A549 (cell line): ENCODE data around the gene PTPRN2. TPM values are rescaled to one million over a fixed set of nuclear protein-coding genes. Genes with fewer than 3 reads are reported as not detected.

ENCODE experiments used
- ATAC-seq, 2 experiments: fragments of 200-7000 bp in 1 of 2; fragments of >200 bp in 1 of 2; cut with Nextera tagmentation in 1 of 2; cut with Tn5 transposase in 1 of 2; 3 replicates each; pipeline versions ENCODE4 v1.8.0 to v1.9.1; 2018 to 2020; ENCODE audit warnings: mild to moderate bottlenecking in 1 of 2, moderate library complexity in 1 of 2
- CTCF ChIA-PET: fragments of 300-600 bp; sonication (Branson Sonifier 250); formaldehyde crosslinking; extraction: SDS; loops from one replicate; lab custom pipeline; 2021; ENCODE audit warnings: antibody characterized with exemption, inconsistent platforms; lab: Yijun Ruan, JAX
- POLR2A ChIA-PET: fragments of 350-600 bp; formaldehyde crosslinking; extraction: SDS; loops from one replicate; lab custom pipeline; 2021; ENCODE audit warnings: antibody characterized with exemption, inconsistent platforms; lab: Yijun Ruan, JAX
- DNase-seq, 2 experiments: peaks; one replicate each; pipeline versions ENCODE4 v3.0.0 to v3.0.0-alpha.2; 2011 to 2016; ENCODE audit warnings: low read depth in 1 of 2, low spot score in 1 of 2
- FAIRE-seq: peaks from 2 replicates; lab custom pipeline; 2011; peaks lifted over from hg19 to GRCh38; lab: Jason Lieb, UNC
- H3K27ac ChIP-seq, 2 experiments: fragments of >200 bp; sonication (Bioruptor Twin); formaldehyde crosslinking; 3 replicates each; pipeline ENCODE4 v1.5.1; 2016 to 2017
- H3K4me1 ChIP-seq: fragments of >200 bp; sonication (Bioruptor Twin); formaldehyde crosslinking; 3 replicates; pipeline ENCODE4 v1.6.1; 2016
- H3K4me2 ChIP-seq: fragments of >200 bp; sonication (Bioruptor Twin); formaldehyde crosslinking; 3 replicates; pipeline ENCODE4 v1.6.1; 2016
- H3K4me3 ChIP-seq: fragments of >200 bp; sonication (Bioruptor Twin); formaldehyde crosslinking; 3 replicates; pipeline ENCODE4 v1.5.1; 2016
- H3K9me3 ChIP-seq: fragments of >200 bp; sonication (Bioruptor Twin); formaldehyde crosslinking; 3 replicates; pipeline ENCODE4 v1.6.1; 2016
- BCL3 ChIP-seq: fragments of >200 bp; sonication (Bioruptor Twin); formaldehyde crosslinking; IDR thresholded peaks from 3 replicates; pipeline ENCODE4 v1.6.1; 2016
- BHLHE40 ChIP-seq: IDR thresholded peaks from 2 replicates; pipeline ENCODE4 v1.6.1; 2012; ENCODE audit warnings: low read depth, low read length, inconsistent platforms
- CEBPB ChIP-seq, 2 experiments: fragments of >200 bp in 1 of 2; sonication (Bioruptor Twin) in 1 of 2; formaldehyde crosslinking in 1 of 2; IDR thresholded peaks; 2 replicates each; pipeline ENCODE4 v1.6.1; 2012 to 2016
- E2F6 ChIP-seq: IDR thresholded peaks from 2 replicates; pipeline ENCODE4 v1.6.1; 2012; ENCODE audit warnings: low read depth, borderline replicate concordance
- EHMT2 ChIP-seq: fragments of 200-600 bp; sonication (generic); IDR thresholded peaks from 2 replicates; pipeline ENCODE4 v1.6.1; 2016; ENCODE audit warnings: antibody characterized with exemption, low read depth, mild to moderate bottlenecking, moderate library complexity
- EP300 ChIP-seq, 2 experiments: fragments of >200 bp; sonication (Bioruptor Twin); formaldehyde crosslinking; IDR thresholded peaks; 2 replicates in 1 of 2; 3 replicates in 1 of 2; pipeline ENCODE4 v1.6.1; 2016 to 2017
- FOSB ChIP-seq: fragments of 250-450 bp; sonication (Bioruptor Pico); IDR thresholded peaks from 2 replicates; pipeline ENCODE4 v1.5.0; 2020; ENCODE audit warnings: mild to moderate bottlenecking, moderate library complexity
- GATA3 ChIP-seq: IDR thresholded peaks from 2 replicates; pipeline ENCODE4 v1.6.1; 2012; ENCODE audit warnings: borderline replicate concordance
- HES2 ChIP-seq: fragments of >200 bp; sonication (Bioruptor Twin); formaldehyde crosslinking; IDR thresholded peaks from 2 replicates; pipeline ENCODE4 v1.6.1; 2016
- HOXA7 ChIP-seq: fragments of 250-450 bp; sonication (Bioruptor Pico); IDR thresholded peaks from 2 replicates; pipeline ENCODE4 v1.5.0; 2020; ENCODE audit warnings: mild to moderate bottlenecking, moderate library complexity
- NFE2L2 ChIP-seq: fragments of 150-350 bp; conservative IDR thresholded peaks from 2 replicates; pipeline ENCODE4 v1.6.1; 2014; ENCODE audit warnings: low read length
- PBX3 ChIP-seq: IDR thresholded peaks from 2 replicates; pipeline ENCODE4 v1.6.1; 2012
- POLR2A ChIP-seq: IDR thresholded peaks from 2 replicates; pipeline ENCODE4 v1.6.1; 2012; ENCODE audit warnings: mild to moderate bottlenecking, low read length
- RCOR1 ChIP-seq: fragments of 150-350 bp; IDR thresholded peaks from 2 replicates; pipeline ENCODE4 v1.6.1; 2014; ENCODE audit warnings: antibody characterized with exemption, low read length, low read depth
- RFX5 ChIP-seq: fragments of 450-650 bp; IDR thresholded peaks from 2 replicates; pipeline ENCODE4 v1.7.1; 2014; ENCODE audit warnings: antibody characterized with exemption, mild to moderate bottlenecking, moderate library complexity
- USF2 ChIP-seq: fragments of 450-650 bp; IDR thresholded peaks from 2 replicates; pipeline ENCODE4 v1.6.1; 2014; ENCODE audit warnings: antibody characterized with exemption
- WGBS: methylation state at CpG from one replicate; pipeline ENCODE4 v1.1.6; 2017; ENCODE audit errors: missing lambda C conversion rate; 5-methylcytosine and 5-hydroxymethylcytosine counted together
- polyA plus RNA-seq, 4 experiments: library from polyadenylated mRNA; depleted of rRNA in 3 of 4; stranded (reverse); fragments of >200 nt; fragmentation: RNase III in 1 of 4; extraction: RNeasy Plus Mini Kit Qiagen cat#74134 plus additional on column Dnase treatment in 1 of 4; gene quantifications; 2 replicates in 3 of 4; 3 replicates in 1 of 4; pipeline ENCODE4 v1.2.3, GENCODE V29; 2011 to 2017

The PTPRN2 gene
- polyA plus RNA-seq, 2 of the 4 experiments (the other 2 are of a cell fraction), result 0.41 to 1.2 TPM

GRCh38 chr7:158121441-158122045 lies 466.1 kb downstream of the PTPRN2 start:
- H3K4me3 ChIP-seq, result no peak overlapping the region
- FAIRE-seq, result no peak
- H3K9me3 ChIP-seq, result no peaks in the 10 kb centered on the region
- TF ChIP-seq NFE2L2, result no peak
- TF ChIP-seq BHLHE40, result no peak
- no peak for TF ChIP-seq FOSB (CRISPR knock-in tag)
- TF ChIP-seq RFX5, result no peak
- TF ChIP-seq HOXA7 (CRISPR knock-in tag), result no peak
- no peak for TF ChIP-seq GATA3
- TF ChIP-seq USF2, result no peak
- TF ChIP-seq EHMT2, result no peak
- no peak for TF ChIP-seq BCL3
- TF ChIP-seq, all 56 proteins: peak for 0
- ATAC-seq, result no peak
- H3K4me2 ChIP-seq, result no peak overlapping the region
- H3K4me1 ChIP-seq, result no peaks in the 10 kb centered on the region
- no peak overlapping the region for H3K27ac ChIP-seq
- CTCF ChIA-PET, result no interaction called here
- 17% methylated on average over 10 of the region's 11 CpGs for WGBS
- POLR2A ChIA-PET, result no interaction called here
- DNase-seq, result no peak

GRCh38 chr7:158120716-158121115 lies 466.9 kb downstream of the PTPRN2 start:
- Histone ChIP-seq H3K4me3 (no peak overlapping the region), H3K4me1 (no peaks in the 10 kb centered on the region), H3K4me2 (no peak overlapping the region), H3K9me3 (no peaks in the 10 kb centered on the region), H3K27ac (no peak overlapping the region)
- ChIA-PET POLR2A (no interaction called here), CTCF (no interaction called here)
- ATAC-seq (no peak), FAIRE-seq (no peak), DNase-seq (no peak)
- TF ChIP-seq HES2 (no peak), E2F6 (no peak)
- 14% methylated on average over 6 of the region's 6 CpGs for WGBS

- WGBS, result 24% methylated on average over 4 of the region's 4 CpGs
- no peak overlapping the region for H3K4me3 ChIP-seq
- no peak for ATAC-seq
- POLR2A ChIA-PET, result no interaction called here
- CTCF ChIA-PET, result no interaction called here
- no peaks in the 10 kb centered on the region for H3K4me1 ChIP-seq
- no peak for TF ChIP-seq EP300 (IDR thresholded peaks at IDR 0.05)
- no peak for TF ChIP-seq RCOR1
- no peak for TF ChIP-seq CEBPB (IDR thresholded peaks at IDR 0.05)
- no peak for TF ChIP-seq POLR2A
- no peak for TF ChIP-seq PBX3
- no peak overlapping the region for H3K27ac ChIP-seq
- no peak for DNase-seq
- FAIRE-seq, result no peak
- no peaks in the 10 kb centered on the region for H3K9me3 ChIP-seq
- H3K4me2 ChIP-seq, result no peak overlapping the region
These were observed 467.3 kb downstream of the PTPRN2 start for GRCh38 chr7:158120316-158120715.
